ENCODE measurements around the gene NACC2.

DNA sequence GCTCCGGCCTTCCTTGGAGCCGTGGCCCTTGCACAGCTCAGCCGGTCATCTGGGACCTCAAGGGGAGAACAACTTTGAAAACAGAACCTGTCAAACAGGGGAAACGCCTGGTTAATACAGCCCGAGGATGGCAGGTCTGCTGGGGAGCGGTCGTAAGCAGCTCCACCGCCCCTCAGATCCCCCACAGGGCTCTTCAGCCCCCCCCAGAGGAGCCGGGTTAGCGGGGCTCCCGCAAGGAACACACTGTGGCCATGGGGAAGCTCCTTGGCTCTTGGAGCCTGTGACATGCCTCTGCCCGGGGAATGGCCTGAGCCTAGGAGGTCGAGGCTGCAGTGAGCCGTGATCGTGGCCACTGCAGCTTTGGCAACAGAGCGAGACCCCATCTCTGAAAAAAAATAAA, 16.8 kb upstream of the NACC2 start:
- TF ChIP-seq POLR2A (IDR thresholded peaks at IDR 0.05) (no peak), CTCF (IDR thresholded peaks at IDR 0.05) (no peak), POLR2AphosphoS5 (IDR thresholded peaks at IDR 0.05) (no peak), EP300 (IDR thresholded peaks at IDR 0.05) (no peak)

Data from gastroesophageal sphincter (tissue), 3 donors.